RWPE1 (cell line): ENCODE data around the gene DPH7.
"Not testable (repeated sequence)": the region's sequence is repeated elsewhere in the genome, so short reads cannot be mapped to it uniquely, and the experiment has no call there.

ENCODE experiments used
- CTCF ChIA-PET: fragments of 350-600 bp; sonication (Branson Sonifier 250); formaldehyde crosslinking; extraction: SDS; loops from one replicate; lab custom pipeline; 2021; lab: Yijun Ruan, JAX
- POLR2A ChIA-PET: fragments of 400-600 bp; formaldehyde crosslinking; extraction: SDS; loops from one replicate; lab custom pipeline; 2020; ENCODE audit warnings: antibody characterized with exemption; ENCODE audit not compliant: low non-redundant PET; lab: Yijun Ruan, JAX
- DNase-seq: peaks from one replicate; pipeline ENCODE4 v3.0.0; 2012; ENCODE audit warnings: low spot score
- H3K27ac ChIP-seq: fragments of 450-650 bp; 2 replicates; pipeline ENCODE4 v1.5.1; 2017
- TF ChIP-seq, protein P1 (sequence below): fragments of 450-650 bp; conservative IDR thresholded peaks from 2 replicates; pipeline ENCODE4 v1.5.1; 2017; ENCODE audit warnings: low read depth, mild to moderate bottlenecking

The DPH7 gene

GRCh38 chr9:137578518-137579258 is at the start of gene DPH7:
Gene DPH7 (minus strand): TSS chr9:137578925. CDS start chr9:137578777, 148 bp downstream.
- DNase-seq: peak; percentile 98
- peak within 1 kb of the TSS; percentile 85 for H3K27ac ChIP-seq
- POLR2A ChIA-PET: interaction anchor here (1.6 kb wide), 1 partner anchor 12 kb away, joined by 5 read pairs; no protein-coding TSS in a partner anchor
- TF ChIP-seq, protein P1, sequence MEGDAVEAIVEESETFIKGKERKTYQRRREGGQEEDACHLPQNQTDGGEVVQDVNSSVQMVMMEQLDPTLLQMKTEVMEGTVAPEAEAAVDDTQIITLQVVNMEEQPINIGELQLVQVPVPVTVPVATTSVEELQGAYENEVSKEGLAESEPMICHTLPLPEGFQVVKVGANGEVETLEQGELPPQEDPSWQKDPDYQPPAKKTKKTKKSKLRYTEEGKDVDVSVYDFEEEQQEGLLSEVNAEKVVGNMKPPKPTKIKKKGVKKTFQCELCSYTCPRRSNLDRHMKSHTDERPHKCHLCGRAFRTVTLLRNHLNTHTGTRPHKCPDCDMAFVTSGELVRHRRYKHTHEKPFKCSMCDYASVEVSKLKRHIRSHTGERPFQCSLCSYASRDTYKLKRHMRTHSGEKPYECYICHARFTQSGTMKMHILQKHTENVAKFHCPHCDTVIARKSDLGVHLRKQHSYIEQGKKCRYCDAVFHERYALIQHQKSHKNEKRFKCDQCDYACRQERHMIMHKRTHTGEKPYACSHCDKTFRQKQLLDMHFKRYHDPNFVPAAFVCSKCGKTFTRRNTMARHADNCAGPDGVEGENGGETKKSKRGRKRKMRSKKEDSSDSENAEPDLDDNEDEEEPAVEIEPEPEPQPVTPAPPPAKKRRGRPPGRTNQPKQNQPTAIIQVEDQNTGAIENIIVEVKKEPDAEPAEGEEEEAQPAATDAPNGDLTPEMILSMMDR: peak; percentile 100
- CTCF ChIA-PET: interaction anchor here (0.9 to 6.2 kb wide), 6 partner anchors 11 to 40 kb away, joined by 5 to 48 read pairs (median 6); partner anchors contain the start of genes EHMT1, PNPLA7 and ZMYND19

GRCh38 chr9:137627406-137627805 is 48.7 kb upstream of the DPH7 start:
- H3K27ac ChIP-seq: peak overlapping the region; percentile 27; the same call in 1 of the 2 replicates
- CTCF ChIA-PET: interaction anchor here (0.5 kb wide), 1 partner anchor 10 kb away, joined by 4 read pairs; no protein-coding TSS in a partner anchor
- POLR2A ChIA-PET, DNase-seq: not testable (repeated sequence)

GRCh38 chr9:137626464-137626863 is 47.7 kb upstream of the DPH7 start:
- no peak overlapping the region for H3K27ac ChIP-seq
- POLR2A ChIA-PET: interaction anchor here (0.7 kb wide), 1 partner anchor 42 kb away, joined by 13 read pairs; no protein-coding TSS in a partner anchor
- no peak for DNase-seq
- TF ChIP-seq, protein P1: no peak
- CTCF ChIA-PET: interaction anchor here (0.6 kb wide), 2 partner anchors 31 to 1243 kb away, joined by 3 to 4 read pairs; no protein-coding TSS in a partner anchor

DNA sequence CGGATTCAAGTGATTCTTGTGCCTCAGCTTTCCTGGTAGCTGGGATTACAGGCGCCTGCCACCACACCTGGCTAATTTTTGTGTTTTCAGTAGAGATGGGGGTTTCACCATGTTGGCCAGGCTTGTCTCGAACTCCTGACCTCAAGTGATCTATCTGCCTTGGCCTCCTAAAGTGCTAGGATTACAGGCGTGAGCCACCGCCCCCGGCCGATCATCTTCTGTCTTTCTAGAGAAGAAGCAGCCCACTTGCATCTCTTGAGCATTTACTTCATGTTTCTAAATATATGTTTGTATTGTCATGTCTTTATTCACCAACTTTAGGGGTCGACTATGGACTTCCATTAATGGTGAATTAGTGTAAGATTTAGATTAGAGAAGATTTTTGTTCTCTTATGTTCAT is 43.5 kb upstream of the DPH7 start:
- ChIA-PET POLR2A (interaction anchor here (0.7 kb wide), 1 partner anchor 80 kb away, joined by 6 read pairs; no protein-coding TSS in a partner anchor), CTCF (interaction anchor here (1.0 kb wide), 1 partner anchor 51 kb away, joined by 8 read pairs; no protein-coding TSS in a partner anchor)
- H3K27ac ChIP-seq: peak overlapping the region; percentile 36
- DNase-seq: not testable (repeated sequence)

DNA sequence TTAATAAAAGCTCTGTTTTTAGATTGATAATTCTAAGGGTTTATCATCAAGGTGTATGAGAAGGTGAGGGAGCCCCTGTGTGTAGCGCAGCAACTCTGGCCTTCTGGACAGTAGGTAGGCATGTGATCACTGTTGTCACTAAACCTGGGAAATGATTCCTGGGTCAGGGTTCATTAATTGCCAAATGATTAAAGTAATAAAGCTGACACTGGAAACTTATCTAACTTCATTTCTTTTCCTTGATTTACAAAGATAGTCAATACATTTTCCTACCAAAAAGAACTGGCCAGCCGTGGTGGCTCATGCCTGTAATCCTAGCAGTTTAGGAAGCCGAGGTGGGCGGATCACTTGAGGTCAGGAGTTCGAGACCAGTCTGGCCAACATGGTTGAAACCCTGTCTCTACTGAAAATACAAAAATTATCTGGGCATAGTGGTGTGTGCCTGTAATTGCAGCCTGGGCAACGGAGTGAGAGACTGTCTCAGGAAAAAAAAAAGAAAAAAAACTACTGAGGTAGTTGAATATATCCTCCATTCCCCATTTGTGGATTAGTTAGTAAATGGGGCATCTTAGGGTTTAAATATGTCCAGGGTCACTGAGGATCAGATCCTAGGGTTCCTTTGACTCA is 42.5 kb upstream of the DPH7 start:
- POLR2A ChIA-PET: no interaction called here
- CTCF ChIA-PET: interaction anchor here (0.7 to 1.1 kb wide), 3 partner anchors 33 to 218 kb away, joined by 3 to 8 read pairs (median 3); no protein-coding TSS in a partner anchor
- no peak overlapping the region for H3K27ac ChIP-seq
- DNase-seq: no peak
- TF ChIP-seq, protein P1: no peak; the same call in 1 of the 2 replicates

DNA sequence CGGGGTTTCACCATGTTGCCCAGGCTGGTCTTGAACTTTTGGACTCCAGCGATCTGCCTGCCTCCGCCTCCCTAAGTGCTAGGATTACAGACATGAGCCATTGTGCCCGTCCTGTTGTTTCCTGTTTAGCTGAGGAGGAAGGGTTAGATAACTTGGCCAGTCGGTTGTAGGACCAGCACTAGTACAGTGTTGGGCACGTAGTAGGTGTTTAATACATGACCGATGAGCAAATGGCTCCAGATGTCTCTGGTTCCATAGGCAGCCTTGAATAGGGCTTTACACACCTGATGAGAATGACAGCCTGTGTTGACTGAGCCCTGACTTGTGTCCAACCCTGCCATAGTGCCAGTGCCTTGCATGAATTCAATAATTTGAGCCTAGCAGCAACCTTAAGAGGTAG is 41.9 kb upstream of the DPH7 start:
- H3K27ac ChIP-seq: peak overlapping the region; percentile 55
- TF ChIP-seq, protein P1: no peak
- CTCF ChIA-PET: interaction anchor here (0.6 to 1.1 kb wide), 4 partner anchors 32 to 318 kb away, joined by 3 read pairs; no protein-coding TSS in a partner anchor
- POLR2A ChIA-PET: interaction anchor here (2.5 kb wide), 1 partner anchor 15 kb away, joined by 10 read pairs; the partner anchor contains the start of gene ARRDC1
- no peak for DNase-seq

- H3K27ac ChIP-seq: peak overlapping the region; percentile 55
- DNase-seq: no peak
- CTCF ChIA-PET: interaction anchor here (0.6 kb wide), 2 partner anchors 38 to 123 kb away, joined by 3 to 5 read pairs; no protein-coding TSS in a partner anchor
- POLR2A ChIA-PET: interaction anchor here (2.5 kb wide), 1 partner anchor 15 kb away, joined by 10 read pairs; the partner anchor contains the start of gene ARRDC1
- TF ChIP-seq, protein P1: no peak
Measured at GRCh38 chr9:137620048-137620405, 41.3 kb upstream of the DPH7 start.
